Tibial nerve (tissue), 4 donors: ENCODE results near the gene OGFR.

Source experiments
- CTCF ChIP-seq, 5 experiments: fragments of 200-600 bp in 3 of 5; fragments of 450-650 bp in 2 of 5; sonication (generic) in 3 of 5; IDR thresholded peaks; one replicate each; pipeline ENCODE4 v1.5.1; 2016 to 2019; ENCODE audit warnings: antibody characterized with exemption in 5 of 5, mild to moderate bottlenecking in 3 of 5, moderate library complexity in 2 of 5
- EP300 ChIP-seq, 2 donors: sonication (generic); formaldehyde crosslinking; IDR thresholded peaks; one replicate each; pipeline ENCODE4 v1.6.1; 2017; ENCODE audit warnings: antibody characterized with exemption in 2 of 2, mild to moderate bottlenecking in 1 of 2
- POLR2A ChIP-seq, 2 donors: fragments of 450-650 bp; IDR thresholded peaks; one replicate each; pipeline ENCODE4 v1.6.1; 2017; ENCODE audit warnings: antibody characterized with exemption in 2 of 2, mild to moderate bottlenecking in 2 of 2, moderate library complexity in 2 of 2

GRCh38 chr20:62824476-62825332 is 20.1 kb downstream of the OGFR start:
- TF ChIP-seq CTCF (IDR thresholded peaks at IDR 0.05) (no peak), POLR2A (IDR thresholded peaks at IDR 0.05) (no peak), EP300 (IDR thresholded peaks at IDR 0.05) (no peak)
